Putamen (tissue), 1 donor: ENCODE data around the gene CDH4.

Experiments
- DNase-seq: peaks from one replicate; pipeline ENCODE4 v3.0.0-alpha.2; 2016; ENCODE audit warnings: low spot score

Gene CDH4

DNA sequence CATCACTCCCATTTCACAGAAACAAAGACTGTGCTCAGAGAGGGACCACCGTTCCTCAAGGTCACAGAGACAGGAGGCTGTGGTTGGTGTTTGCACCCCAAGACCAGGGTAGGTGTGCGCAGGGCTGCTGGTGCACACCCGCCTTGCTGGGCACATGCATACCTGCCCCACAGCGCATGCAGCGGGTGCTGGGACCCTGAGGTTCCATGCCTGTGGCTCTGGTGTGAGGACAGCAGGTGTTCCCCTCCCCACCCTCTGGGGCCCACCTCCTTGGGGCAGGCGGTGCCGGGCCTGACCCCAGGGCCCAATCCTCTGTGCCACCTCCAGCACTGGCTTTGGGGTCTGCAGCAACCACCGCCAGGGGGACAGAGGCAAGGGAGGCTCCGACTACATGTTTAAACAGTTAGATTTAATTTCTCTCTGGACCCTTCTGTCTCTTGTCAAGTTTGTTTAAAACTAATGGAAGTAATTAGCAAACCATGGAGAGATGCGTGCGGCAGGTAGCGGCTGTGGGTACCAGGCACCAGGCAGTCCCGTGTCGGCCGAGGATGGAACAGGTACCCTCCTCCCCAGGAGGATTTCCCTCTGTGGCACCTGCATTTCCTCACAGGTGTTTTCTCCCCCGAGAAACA, 485.9 kb downstream of the CDH4 start:
- no peak for DNase-seq

DNA sequence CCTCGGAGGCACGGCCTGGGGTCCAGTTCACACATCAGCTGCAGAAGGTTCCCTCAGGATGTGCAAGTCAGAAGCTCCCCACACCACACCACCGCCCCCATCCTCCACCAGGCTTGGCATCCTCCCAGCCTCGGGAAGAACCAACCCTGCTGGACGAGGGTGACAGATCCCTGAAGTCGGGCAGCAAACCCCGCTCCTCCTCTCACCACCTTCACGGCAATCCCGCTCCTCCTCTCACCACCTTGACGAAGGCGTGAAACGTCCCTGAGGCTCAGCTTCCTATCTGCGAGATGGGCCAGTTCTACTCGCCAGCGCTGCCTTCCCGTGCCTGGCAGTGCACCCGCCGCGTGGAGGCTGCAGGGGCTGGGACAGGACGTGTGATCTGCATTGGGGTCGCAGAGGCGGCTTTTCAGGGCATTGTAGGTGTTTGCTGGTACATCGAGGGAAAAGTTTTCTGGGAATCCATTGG, 486.6 kb downstream of the CDH4 start:
- DNase-seq: no peak

DNA sequence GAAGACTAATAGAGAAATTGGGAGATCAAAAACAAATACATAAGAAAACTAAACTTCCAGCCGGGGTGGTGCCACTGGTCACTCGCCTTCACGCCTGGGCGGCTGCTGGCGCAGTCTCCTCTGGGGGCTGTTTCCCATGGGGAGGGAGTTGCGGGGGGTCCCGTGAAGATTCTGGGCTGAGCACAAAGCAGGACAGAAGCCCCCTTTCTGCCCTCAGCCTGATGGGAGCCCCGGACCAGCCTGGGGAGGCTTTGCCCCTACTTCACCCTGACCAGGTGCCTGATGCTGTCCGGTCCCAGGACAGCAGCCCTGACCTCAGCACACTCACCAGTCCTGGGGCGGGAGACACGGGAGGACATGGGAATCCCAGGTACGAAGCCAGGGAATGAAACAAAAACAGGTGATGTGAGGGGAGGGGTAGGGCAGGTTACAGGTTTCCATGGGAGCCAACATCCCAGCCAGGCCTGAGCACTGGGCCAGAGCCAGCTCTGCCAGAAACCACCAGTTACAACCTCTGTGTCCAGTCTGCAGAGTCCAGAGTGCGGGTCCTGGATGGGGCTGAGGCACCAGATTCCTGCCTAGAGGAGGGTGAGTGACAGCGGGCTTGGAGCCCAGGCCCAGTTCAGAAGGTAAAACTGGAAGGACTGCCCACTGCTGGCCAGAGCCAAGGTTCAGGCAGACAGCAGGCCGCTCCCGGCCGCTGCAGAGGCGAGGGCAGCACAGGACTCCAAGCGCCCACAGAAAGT, 487.2 kb downstream of the CDH4 start:
- no peak for DNase-seq

DNA sequence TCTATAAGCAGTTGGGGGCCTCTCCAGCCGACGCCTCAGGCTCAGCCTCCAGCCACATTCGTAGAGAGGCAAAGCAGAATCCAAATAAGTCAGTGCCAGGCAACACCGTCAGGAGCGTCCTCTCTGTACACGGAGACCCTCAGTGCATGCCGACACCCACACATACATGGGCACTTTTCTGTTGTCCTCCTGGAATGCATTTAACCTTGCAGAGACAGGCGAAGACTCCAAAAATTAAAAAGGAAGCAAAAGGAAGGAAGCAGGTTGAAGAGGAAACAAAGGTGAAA, 487.7 kb downstream of the CDH4 start:
- DNase-seq: no peak

DNA sequence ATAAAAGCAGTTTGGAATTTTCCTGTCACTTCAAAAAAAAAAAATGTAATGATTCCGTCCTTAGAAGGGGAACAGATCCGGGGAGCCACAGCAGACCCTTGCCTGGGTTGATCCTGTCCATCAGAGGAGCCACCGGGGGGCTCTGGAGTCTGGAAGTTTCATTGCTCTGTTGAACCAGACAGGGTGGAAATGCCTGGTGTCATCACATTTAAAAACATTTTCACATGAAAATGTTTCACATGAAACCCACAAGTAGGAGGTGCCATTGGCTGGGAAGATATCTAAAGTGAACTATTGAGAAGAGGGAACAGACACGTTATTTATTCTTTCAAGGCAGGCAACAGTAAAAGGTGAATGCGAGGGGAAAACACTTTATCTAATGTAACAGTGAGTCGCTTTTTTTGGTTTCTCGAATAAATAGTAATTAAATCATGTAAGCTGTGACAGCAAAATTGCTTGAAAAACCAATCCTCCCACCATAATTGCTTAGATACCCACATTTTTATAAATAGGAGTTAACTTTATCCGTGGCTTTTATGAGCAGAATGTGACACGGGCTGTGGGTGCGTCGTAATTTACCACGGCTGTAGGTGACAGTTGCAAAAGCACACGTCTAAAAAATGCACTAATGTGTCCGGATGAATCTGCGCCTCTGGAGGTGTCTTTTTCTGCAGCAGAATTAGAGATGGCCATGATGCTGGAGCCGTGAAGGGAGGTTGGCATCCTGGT, 490.2 kb downstream of the CDH4 start:
- DNase-seq: peak; percentile 34

DNA sequence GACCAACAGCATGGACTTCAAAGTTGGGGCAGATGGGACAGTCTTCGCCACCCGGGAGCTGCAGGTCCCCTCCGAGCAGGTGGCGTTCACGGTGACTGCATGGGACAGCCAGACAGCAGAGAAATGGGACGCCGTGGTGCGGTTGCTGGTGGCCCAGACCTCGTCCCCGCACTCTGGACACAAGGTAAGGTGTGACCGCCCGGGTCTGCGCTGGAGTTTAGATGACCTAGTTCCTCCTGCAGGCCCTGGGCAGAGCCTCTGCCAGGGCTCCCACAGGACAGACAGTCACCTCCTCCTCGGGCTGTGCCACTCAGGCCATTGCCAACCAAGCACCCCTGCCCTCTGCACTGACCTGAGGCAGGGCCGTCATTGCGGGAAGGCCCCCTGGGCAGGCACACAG, 491.5 kb downstream of the CDH4 start:
- DNase-seq: no peak

DNA sequence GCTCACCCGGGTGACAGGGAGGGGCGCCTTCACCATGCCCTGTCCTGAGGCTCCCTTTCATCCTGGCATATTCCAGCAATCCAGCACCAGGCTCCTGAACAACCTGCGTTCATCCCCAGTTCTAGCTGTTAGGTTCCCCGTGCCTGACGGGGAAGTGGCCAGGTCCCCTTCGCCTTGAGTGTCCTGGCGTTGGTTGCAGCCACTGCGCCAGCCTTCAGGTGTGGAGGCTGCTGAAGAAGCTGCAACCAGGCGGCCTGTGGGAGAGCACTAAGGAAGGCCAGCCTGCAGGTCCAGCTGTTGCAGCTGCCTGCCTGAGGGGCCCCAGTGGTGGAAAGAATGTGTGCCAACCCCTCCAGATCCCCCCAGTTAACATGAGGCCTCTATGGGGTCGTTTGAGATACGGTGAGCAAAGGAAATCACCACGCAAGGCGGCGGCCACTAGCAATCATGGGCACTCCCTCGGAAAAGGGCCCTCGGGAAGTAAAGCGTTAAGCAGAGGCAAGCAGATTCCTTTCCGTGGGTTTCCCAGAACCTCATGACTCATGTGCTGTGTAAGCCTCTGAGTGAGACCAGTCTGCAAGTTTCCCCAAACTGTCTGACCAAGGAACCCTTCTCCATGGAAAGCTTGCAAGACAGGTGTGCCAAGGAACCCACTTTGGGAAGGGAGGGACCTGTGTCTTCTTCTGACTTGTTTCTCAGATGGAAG, 492.8 kb downstream of the CDH4 start:
- DNase-seq: no peak

DNA sequence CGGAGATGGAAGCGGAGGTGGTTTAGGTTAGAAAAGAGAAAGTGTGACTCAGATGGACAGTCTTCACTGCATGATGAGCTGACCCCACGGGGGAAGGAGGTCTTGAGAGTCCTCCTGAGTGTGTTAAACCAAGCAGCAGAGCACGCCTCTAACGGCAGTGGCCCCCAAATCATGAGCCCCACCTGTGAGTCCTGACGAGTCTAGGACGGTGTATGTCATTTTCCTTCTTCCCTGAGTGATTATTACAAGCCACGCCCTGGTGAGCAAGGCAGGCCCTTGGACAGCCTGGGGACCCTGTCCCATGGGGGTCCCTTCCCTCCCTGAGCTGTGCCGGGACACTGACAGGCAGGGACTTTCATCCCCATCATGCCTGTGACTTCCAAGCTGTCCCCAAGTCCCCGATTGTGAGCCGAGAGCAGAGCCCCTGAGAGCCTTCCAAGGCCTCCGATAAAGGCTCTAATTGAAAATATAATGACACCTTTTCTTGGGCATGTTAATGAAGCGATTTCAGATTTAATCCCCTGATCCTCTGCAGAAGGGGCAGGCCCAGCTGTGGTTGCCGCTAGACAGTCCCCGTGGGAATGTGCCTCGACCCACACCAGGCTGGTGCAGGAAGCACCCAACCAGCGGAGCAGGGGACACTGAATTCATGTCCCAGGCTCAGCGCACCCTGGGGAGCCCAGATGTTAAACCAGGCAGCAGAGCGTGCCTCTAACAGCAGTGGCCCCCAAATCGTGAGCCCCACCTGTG, 493.5 kb downstream of the CDH4 start:
- no peak for DNase-seq

DNA sequence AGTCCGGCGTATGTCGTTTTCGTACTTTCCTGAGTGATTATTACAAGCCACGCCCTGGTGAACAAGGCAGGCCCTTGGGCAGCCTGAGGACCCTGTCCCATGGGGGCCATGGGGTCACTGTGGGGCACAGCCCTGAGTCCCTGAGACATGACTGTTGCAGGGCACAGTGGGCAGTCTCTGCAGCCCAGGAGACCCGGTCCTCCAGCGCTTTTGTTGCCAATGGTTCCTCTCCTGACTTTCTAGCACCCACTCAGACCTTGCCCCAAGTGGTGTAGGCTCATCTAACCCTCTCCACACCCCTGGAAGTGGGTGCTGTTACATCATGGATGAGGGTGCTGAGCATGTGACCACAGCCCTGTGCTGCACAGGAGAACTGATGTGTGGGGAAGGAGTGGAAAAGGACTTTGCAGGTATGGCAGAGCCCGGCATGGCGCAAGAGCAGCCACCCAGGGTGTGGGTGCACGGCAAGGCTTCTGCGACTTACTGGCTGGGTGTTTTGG, 494.1 kb downstream of the CDH4 start:
- no peak for DNase-seq

DNA sequence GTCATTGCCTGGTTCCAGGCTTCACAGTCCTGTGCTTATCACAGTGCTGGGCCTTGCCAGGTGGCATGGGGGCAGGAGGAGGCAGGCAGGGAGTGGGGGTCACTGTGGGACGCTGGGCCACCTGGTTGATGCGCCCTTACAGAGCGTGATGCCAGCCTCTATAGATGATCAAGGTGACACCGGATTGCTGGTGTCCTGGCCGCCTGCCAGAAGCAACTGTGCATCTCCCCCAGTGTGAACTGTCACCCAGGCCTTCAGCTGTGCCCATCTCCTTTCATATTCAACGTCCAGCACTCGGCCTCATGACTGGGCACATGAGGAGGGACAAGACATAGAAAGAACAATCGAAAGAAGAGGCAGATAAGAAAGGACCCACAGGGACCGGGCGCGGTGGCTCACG, 494.7 kb downstream of the CDH4 start:
- no peak for DNase-seq

DNA sequence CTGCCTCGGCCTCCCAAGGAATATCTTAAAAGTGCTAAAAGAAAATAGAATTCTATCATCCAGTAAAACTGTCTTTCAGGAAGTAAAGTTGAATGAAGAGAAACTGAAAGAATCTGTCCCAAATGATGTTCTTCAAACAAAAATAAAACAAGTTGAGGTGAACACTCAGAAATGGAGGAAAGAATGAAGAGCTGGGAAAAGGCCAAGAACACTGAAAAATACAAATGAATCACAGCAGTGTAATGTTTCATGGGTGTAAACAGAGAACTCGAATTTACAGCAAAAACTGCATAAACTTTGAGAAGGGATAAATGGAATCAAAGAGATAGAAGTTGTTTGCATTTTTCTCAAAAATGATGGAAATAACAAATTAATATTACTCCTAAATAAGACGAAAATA, 496.3 kb downstream of the CDH4 start:
- DNase-seq: no peak

DNA sequence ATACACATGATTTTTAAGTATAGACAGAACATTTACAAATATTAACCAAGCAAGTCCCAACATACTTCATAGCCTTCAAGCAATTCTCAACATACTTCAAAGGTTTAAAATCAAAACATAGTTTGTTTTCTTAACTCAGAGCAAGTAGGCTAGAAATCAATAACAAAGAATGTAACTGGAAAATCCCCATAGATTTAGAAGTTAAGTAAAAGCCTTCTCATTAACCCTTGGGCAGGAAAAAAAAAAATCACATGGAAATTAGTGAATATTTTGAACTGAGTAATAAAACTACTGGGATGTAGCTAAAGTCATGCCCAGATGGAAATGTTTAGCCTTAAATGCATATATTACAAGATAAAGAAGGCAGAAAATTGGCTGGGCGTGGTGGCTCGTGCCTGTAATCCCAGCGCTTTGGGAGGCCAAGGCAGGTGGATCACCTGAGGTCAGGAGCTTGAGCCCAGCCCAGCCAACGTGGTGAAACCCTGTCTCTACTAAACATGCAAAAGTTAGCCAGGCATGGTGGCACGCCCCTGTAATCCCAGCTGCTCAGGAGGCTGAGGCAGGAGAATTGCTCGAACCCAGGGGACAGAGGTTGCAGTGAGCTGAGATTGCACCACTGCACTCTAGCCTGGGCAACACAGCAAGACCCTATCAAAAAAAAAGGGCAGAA, 497.5 kb downstream of the CDH4 start:
- no peak for DNase-seq

DNA sequence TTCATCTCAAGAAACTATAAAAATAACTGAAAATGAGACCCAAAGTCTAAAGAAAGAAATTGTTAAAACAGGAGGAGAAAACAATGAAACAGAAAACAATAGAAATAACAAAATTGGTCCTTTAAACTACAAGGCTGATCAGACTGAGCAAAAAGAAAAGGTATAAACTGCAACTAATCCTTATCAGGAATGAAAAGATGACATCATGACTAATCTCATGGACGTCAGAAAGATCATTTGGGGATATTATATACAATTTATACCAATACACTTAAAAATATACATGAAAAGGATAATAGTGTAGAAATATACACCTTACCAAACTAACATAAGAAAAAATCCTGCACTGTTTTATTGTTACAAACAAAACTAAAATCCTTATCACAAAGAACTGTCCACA, 498.0 kb downstream of the CDH4 start:
- no peak for DNase-seq

DNA sequence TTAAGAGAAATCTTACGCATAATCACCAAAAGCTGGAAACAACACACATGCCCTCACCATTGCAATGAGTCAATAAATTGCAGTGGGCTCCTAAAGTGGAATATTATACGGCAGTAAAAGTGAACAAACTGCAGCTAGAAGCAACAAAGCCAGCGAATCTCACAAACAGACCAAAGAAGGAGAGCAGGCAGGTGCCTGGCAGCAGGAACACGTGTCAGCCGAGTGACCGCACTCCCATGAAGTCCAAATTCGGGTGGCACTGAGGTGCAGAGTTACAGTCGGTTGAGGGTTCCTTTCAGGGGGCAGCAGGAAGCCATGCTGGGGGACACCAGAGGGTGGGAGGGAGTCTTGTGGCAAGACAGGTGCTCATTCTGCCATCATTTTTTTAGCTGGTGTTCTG, 500.5 kb downstream of the CDH4 start:
- no peak for DNase-seq

DNA sequence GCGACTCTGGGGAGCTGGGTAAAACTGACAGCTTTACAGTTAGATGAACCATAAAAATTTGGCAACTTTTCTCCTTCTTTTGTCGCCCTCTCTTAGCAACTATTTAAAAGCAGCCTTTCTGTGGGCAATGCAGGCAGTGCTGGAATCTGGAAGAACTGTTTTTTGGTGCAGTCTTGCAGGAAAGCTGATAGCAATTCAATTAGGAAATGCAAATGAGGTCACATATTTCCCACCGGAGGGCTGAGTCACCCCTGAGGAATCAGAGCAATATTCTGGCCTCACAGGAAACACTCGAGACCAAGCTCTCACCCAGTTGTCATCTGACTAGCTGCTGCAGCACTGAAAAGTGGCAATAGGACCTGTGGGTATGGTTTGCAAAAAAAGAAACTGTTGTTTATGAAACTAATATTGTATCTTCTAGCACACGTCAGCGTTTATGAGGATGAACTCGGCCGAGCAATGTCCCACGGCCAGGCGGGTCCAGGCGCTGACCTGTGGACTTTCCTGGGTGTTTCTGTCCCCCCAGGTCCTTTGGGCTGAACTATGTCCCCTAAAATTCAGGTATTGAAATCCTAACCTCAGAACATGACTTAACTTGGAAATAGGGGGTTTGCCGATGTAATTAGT, 501.4 kb downstream of the CDH4 start:
- no peak for DNase-seq

DNA sequence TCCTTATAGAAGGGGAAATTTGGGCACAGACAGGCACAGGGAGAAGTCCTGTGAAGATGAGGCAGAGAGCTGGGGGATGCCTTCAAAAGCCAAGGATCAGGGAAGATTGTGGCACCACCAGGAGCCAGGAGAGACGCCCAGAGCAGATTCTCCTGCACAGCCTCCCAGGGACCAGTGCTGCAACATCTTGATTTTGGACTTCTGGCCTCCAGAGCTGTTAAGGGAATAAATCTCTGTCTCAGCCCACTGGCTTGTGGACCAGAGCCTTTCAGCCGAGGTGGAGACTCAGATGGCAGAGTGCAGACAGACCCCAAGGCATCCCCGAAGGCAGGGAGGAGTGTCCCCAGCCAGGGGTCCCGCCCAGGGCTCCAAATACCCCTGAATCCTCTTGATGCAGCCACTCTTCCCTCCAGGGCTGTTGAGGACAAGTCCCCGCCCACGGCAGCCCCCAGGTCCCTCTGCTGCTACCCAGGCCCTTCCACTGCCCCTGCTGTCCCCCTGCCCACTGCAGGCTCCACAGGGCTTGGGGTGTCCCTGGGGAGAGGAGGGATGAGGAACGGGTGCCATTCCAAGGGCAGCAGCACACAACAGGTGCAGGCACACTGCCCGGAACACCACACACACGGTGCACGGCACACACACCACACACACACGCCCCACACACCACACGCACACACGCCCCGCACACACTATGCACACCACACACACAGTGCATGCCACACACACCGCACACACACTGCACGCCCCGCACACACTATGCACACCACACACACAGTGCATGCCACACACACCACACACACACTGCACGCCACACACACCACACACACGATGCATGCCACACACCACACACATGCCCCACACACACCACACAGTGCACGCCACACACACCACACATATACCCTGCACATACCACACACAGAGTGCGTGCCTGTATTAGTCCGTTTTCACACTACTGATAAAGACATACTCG, 502.2 kb downstream of the CDH4 start:
- no peak for DNase-seq

DNA sequence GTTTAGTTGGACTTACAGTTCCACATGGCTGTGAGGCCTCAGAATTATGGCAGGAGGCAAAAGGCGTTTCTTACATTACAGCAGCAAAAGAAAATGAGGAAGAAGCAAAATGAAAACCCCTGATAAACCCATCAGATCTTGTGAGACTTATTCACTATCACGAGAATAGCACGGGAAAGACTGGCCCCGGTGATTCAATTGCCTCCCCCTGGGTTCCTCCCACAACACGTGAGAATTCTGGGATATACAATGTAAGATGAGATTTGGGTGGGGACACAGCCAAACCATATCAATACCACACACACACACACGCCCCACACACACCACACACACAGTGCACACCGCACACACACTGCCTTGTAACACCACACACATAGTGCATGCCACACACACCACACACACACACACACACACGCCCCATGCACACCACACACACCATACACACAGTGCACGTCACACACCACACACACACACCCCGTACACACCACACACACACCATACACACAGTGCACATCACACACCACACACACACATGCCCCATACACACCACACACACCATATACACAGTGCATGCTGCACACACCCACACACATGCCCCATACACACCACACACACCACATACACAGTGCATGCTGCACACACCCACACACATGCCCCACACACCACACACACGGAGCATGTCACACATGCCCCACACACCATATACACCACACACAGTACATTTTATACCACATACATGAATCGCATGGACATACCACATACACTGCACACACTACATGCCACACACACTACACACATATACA, 503.1 kb downstream of the CDH4 start:
- DNase-seq: no peak

DNA sequence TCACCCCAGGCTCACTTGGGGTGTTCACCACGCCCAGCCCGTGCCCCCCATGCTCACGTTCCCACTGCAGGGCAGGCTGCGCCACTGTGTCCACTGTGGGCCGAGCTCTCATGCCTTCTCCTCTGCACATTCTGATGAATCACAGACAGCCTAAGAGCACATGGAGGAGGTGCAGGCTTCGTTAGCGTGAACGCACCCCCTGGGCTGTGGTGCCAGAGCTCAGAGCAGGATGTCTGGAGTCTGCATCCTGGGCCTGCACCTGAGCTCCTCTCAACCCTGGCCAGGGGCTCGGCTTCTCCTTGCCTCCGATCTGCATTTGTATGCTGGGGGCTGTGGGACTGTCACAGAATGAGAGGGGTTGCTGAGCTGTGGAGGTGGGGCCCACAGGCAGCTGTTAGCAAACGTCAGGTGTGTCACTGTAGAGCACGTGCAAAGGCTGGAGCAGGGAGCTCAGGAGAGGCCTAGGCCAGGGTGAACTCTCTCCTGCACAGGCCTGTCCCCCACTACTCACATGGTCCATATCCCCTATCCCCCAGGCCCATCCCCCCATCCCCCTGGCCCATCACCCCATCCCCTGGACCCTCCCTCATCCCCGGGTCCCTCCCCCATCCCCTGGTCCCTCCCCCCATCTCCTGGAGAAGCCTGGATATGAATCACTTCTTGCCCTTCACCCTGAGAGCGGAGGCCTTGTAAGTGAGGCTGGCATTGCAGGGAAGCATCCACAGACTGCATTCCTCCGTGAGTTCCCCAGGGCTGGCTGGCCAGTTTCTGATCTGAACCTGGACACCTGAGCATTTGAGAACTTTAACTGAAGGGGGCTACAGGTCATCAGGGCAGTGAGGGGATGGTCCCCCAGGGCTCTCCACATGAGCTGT, 504.1 kb downstream of the CDH4 start:
- DNase-seq: no peak
